Activated T-helper 1 cell treated with anti-CD3 and anti-CD28 coated beads, Interleukin-2, amount 50 U/mL, for 16 hours (primary cell): ENCODE results near the gene ADARB2.

Source experiments
- DNase-seq, 2 donors: peaks; one replicate each; pipeline ENCODE4 v3.0.0-alpha.2; 2020; ENCODE audit warnings: low read depth in 1 of 2, low spot score in 1 of 2

The ADARB2 gene

DNA sequence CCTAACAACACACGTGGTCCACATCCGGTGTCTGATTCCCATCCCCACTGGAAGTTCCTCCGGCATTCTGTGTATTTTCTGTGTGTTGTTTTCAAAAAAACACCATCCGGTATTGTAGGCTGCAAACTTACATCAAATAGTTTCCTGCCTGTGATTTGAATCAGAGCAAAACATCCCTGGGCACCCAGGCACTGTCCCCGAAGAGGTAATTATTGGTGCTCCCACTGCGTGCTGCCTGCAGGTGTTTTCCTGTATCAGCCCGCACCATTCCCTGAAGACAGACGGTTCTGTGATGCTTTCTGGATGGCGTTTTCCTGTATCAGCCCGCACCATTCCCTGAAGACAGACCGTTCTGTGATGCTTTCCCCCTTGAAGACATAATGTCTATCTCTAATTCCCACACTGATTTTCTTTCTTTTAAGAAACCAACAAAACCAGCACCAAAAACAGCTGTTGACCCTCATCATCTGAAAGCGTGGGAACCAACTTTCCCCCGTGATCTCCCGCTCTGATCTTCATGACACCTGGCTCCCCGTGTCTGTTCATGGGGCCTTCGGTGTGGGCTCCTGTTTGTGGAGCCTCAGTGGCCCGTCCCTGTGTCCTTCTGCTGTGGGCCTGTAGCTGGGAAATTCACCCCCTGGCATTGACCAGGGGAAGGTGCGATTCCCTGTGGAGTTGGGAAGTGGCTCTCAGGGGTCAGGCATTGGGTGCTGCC lies 205.3 kb downstream of the ADARB2 start:
- DNase-seq: no peak

DNA sequence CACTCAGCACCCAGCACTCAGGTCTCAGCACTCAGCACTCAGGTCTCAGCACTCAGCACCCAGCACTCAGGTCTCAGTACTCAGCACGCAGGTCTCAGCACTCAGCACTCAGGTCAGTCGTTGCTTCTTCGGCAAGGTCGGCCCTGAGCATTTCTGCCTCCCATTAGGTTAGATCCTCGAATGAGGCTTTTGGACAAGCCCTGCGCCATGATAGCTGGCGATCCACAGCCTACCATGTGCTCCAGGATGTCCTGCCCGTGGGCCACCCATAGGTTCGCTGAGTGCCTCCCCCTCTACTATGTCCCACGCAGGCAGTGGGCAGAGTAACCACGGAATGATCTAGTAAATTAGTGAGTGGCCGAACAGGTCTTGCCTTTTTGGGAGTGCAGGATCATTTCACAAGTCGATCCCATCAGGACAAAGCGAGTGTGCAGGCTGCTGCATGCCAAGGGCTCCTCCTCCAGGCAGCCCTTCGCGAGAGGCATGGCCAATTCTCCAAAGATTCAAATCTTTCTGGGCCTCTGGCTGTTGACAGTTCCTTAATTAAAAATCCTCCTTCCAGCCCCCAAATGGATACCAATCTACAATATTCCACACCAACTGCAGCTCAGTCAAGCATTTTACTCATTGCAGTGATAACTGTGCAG lies 206.3 kb downstream of the ADARB2 start:
- no peak for DNase-seq

DNA sequence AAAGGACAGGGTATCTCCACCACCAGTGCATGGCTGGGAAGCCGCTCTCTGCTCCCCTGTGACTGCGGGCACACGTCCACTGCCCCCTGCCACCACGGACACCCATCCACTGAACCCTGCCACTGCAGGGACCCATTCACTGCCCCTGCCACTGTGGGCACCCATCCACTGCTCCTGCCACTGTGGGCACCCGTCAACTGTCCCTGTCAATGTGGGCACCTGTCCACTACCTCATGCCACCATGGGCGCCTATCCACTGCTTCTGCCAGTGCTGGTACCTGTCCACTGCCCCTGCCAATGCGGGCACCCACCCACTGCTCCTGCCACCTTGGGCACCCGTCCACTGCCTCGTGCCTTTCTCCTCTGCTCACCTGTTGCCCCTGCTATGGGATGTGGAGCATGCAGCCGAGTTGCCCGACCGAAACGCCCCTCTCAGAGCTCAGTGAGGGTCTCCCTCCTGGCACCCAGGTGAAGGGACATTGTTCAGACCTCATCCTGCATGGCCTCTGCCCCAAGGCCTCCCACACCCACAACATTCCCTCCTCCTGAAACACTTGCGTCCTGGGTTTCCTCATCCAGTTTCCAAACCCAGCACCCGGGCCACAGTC lies 207.4 kb downstream of the ADARB2 start:
- no peak for DNase-seq

DNA sequence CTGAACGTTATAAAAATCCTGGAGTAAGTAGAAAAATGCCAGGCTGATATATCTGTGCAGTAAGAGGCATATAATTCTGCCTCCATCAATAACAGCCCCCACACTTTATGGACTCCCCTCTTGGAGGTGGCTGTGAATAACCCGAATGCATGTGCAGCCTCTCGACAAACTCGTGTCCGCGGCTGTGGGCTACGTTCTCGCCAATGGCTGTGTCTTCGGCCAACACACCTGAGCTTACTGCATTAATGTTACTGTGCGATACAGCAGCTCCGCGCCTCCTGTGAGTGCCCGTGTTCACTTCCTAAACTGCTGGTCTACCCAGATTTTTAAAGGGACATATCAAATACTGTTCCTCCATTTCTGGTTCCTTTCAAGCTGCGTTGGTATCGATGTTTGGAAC lies 209.4 kb downstream of the ADARB2 start:
- no peak for DNase-seq

DNA sequence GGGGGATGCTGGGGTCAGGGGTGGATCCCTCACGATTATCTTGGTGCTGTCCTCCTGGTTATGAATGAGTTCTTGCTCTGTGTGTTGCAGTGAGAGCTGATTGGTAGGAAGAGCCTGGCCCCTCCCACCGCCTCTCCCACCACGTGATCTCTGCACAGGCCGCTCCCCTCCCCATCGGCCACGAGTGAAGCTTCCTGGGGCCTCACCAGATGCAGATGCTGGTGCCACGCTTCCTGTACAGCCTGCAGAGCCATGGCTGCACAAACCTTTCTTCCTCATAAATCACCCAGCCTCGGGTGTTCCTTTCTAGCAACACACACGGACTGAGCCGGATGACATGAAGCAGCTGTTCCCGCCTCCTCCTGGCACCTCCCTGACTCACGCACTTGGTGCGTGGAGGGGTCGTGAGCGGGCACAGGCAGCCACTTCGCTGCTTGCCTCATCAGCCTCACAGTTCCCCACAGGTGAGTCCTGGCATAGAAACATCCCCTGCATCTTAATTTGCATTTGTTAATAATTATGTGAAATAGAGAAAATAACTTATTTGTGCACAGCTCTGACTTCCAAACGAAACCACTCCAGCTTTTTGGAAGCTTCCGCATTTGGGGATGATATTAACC lies 210.8 kb downstream of the ADARB2 start:
- DNase-seq: no peak

DNA sequence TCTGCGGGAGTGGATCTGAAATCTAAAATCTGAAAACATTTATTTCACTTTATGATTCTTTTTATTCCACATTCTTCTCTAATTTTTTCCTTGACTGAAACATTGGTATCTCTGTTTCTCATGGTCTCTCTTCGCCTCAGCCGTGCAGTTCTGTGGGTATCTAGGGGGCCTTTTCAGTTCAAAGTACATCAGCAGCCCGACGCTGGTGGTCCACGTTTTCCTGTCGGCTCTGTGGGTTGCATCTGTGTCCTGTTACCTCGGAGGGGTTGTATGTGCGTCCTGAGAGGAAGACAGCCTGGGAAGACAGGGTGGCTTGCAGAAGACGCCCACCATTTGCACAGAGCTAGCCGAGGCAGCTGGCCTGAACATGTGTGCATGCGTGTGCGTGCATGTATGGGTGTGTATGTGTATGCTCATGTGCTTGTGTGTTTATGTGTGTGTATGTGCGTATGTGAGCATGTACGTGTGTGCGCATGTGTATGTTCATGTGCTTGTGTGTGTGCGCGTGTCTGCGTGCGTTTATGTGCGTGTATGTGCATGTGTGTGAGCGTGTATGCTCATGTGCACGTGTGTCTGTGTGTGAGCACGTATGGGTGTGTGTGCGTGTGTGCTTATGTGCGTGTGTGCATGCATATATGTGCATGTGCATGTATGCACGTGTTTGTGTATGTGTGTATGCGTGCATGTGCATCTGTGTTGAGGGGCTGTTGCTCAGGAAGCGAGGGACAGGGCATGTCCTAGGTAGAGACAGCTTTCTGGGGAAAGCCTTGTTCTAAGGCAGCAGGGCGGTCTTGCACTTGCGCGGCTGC lies 211.8 kb downstream of the ADARB2 start:
- no peak for DNase-seq

DNA sequence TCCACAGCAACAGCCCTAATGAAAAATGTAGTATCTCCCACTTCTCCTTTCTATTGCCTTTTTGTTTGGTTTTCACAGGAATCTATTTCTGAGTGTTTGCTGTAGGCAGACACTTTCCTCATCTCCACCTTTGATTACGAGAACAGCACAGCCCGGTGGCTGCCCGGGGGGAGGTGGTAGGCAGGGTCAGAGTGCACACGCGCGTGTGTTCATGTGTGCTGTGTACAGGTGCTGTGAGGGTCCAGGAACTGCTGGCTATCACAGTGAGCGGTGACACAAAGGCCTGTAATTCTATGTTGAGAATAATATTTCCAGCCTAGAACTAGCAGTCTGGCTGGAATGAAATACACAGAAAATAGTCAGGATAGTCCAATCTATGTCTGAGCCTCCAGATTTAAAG lies 212.8 kb downstream of the ADARB2 start:
- no peak for DNase-seq

DNA sequence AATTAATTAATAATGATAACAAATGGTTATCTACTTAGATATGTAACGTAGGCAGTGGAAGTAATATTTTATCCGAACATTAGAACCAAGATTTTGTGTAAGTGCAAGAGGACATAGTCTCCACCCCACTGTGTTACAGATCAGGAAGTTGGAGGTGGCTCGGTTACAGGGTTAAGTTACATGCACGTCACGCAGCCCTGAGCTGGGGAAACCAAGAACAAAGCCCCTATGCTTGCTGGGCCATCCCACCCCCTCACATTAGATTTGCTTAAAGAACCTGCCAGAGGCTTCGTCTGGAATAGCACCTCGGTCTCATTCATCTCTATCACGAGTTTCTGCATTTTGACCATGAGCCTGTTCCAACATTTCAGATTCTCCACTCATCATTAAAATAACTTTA lies 214.1 kb downstream of the ADARB2 start:
- DNase-seq: no peak

DNA sequence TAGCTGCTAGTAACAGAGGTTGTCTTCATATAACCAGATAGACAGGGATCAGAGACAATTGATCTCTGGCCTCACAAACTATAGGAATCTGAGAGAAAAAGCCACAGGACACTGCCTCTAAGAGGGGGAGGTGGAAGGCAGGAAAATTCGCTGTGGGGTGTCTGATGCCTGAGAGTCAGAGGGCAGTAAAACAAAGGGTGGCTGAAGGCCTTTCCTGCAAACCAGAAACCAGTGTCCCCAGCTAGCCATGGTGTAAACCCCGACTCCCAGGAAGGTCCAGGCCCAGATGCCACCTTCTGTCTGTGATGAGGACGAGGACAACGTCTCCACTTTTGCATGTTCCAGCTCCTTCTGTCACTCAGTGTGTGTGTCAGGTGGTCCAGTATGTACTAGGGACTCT lies 215.1 kb downstream of the ADARB2 start:
- DNase-seq: no peak

DNA sequence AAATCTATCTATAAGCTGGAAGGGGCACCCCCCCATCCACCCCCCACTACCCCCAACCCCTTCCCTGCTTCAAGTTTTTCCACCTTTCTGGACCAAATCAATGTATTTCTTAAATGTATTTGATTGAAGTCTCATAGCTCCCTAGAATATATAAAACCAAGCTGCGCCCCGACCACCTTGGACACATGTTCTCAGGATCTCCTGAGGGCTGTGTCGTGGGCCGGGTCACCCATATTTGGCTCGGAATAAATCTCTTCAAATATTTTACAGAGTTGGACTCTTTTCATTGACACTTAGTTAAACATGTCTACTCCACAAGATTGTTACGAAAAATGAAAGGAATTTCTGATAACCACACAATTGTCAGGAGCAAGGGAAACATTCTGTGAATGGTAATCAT lies 215.6 kb downstream of the ADARB2 start:
- no peak for DNase-seq

DNA sequence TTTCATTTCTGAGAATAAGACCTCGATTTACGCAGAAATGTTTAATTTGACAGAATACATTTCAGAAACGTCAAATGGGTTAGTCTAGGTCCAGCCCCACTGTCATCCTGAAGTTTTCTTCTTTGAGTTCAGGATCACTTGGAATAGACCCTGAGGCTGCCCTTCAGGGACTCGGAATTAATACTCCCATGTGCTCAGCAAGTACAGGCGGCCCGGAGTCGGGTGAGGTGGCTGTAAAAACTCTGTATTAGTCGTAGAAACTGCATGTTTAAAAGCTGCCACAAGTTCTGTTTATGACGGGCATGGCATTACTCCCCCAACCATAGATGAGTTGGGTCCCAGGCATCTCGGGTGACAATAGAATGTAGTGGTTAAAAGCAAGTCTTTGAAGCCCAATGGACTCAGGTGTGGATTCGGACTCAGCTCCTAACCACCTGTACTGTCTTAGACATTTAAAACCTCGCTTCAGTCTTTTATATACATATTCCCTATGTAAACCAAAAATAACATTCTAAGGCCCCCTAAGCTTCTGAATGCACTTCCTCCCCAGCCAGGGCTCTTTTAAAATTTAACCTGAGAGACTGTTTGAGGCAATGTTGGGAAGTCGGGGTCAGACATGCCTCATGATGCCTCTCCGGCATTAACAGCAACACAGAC lies 216.3 kb downstream of the ADARB2 start:
- DNase-seq: no peak

DNA sequence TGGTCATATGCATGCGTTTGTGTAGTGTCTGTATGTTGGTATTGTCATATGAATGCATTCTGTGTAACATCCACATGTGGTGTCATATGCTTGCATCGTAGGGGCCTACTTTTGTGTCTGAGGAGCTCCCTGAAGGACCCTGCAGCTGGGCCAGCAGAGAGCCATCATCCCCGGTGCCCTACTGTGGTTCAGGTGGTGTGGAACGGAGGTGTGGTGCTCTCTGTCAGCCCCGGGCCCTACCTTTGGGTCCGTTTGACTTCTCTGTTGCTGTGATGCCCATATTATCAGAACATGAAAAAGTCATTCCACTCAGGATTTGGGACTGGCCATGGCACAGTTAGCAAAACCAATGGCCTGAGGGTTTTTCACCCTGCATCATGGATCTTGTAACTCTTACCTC lies 217.9 kb downstream of the ADARB2 start:
- DNase-seq: no peak

DNA sequence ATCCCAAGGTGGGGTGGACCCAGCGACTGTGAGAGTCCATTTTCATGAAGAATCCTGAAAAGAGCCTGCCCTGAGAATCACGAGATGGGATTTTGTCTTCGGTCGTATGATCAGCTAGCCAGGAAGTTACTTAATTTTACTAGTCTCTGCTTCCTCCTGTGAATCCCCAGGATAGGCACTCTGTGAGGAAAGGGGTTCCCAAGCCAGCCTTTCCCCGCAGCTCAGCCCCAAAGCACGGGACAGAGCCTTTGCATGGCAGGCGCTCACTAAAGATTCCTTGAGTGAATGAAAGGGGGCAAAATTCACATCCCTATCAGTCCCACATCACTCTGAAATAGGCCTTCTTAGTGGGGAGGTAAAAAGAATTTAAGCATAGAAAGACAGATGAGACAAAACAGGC lies 219.6 kb downstream of the ADARB2 start:
- no peak for DNase-seq

DNA sequence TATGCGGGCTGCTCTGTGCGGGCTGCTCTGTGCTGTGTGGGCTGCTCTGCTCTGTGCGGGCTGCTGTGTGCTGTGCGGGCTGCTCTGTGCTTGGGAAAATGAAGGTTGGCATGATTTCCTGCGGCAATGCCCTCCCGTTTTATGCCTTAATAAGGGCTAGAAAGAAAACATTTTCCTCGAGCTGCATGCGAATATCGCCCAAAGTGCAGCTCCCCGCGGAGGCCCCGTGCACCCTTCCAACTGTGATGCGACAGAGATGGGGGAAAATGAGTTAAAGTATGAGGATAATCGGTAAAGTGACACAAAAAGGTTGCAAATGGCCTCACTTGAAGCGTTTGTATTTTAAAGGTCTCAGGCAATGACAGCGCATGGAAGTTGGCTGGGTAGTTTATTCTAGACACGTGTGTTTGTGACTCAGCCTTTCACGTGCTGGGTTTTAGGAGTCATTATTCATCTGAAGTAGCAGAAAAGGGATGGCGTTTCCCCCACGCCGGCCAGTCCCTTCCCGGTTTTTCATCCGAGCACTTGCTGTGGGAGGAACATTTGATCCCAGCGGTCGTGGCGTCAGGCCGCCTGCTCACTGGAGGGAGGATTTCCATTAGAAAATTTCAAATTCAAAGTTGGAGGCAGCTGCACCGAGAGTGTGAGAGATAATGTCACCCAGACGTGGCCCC lies 220.7 kb downstream of the ADARB2 start:
- no peak for DNase-seq

DNA sequence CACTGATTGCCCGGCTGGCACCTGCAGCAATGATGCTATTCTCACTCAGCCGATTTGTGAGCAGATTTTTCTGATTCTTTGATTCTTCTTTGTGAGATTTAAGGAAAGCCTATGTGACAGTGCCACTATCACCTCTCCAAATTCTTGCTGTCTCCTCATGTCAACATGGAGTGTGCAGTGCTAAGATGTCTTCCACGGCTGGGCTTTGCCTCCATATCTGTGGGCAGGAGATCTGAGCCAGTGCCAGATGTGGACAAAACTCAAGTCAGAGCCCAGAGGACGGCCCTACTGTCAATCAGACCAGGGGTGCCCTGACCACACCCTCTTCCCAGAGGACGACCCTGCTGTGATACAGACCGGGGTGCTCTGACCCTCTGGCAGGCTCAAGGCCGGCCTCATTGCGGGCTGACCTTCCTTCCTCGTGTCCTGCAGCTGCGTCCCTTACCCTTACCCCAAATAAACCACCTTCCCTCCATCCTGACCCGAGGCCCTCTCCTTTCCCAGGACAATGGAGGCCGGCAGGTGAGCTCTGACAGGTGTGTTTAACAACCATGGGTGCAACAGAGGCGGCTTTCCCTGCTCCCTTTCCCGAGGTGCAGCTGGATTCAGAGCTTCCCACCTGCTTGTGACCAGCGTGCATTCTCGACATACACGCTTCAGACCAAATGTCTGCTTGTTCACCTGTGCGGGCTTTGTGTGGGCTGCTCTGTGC lies 221.4 kb downstream of the ADARB2 start:
- DNase-seq: no peak

DNA sequence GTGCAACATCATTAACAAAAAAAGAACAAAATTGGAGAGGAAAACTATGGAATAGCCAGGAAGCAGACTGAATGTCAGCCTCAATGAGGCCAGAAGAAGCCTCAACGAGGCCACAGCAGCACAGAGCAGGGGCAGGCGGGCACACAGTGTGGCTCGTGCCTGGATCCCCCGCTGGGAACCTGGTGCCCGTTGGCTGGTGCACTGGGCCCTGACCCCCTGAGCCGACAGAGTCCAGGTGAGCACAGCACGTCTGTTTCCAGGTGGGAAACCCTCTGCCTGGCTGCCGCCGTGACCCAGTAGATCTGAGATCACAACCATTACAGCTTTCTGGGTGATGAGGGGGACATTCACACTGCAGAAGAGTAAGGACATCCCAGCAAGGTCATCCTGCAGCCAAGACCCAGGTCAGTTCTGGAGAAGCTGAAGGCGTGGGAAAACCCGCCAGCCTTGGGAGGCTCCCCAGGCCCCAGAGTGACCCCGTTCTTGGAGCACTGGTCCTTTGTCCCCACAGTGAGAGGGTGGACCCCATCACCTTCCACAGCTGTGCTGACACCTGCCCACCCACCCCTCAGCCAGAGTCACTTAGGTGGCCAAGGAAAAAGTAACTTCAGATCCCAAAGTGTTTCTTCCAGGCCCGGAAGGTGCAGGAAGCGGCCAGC lies 222.1 kb downstream of the ADARB2 start:
- DNase-seq: no peak

DNA sequence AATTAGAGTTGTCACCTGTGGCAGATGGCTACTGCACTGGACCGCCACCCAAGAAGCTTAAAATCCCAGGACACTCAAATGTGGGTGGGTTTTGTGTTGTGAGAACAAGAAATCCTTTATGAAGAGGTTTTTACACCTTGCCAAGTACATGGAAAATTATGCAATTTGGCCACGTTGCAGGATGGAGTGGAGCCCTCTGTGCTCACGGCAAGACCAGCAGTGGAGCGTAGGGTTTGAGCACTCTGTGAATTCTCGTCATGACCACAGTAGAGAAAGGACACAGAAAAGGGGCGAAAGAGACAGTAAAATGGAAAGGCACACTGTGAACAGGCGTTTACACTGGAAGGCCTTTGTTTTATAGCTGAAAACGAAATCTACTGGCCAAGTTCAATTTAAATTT lies 222.6 kb downstream of the ADARB2 start:
- no peak for DNase-seq

DNA sequence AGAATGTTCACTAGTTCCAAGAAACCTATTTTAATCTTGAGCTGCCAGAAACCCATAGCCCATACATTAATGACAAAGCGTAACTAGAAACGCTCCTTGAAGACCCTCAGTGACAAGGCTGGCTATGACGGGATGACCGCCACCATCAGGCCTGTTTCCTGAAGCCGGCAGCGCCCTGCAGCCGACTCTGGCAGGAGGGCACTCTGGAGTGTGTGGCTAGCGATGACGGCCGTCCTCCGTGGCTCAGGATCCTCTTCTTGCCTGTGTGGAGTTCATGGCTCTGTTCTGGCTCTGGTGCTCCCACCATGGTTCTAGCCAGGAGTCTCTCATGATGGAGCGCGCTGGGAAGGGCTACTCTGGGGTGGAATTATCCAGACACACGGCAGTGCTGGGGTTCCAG lies 224.1 kb downstream of the ADARB2 start:
- no peak for DNase-seq

DNA sequence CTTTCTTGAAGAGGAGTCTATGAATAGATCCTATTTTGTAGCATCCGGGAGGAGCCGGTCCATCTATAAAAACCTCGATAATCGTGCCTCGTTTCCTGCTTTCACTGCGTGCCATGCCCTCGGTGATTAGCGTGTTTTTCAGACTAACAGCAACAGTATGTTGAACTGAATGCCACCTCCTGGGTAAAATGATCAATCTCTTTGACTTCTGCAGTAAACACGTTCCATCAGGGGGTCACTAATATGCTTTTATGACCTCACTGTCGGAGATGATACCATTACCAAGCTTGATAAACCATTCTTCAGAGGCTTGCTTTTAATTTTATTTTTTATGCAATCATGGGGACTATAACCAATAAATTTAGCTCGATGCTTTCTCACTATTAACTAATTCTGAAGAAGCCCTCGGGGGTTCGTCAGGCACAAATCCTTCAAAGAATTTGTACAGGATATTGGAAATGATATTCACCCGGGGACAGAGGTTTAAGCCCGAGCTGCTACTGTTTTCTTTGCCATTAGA lies 228.3 kb downstream of the ADARB2 start:
- no peak for DNase-seq
